ENCODE measurements around the gene CSTF3. TPM values are rescaled to one million over a fixed set of nuclear protein-coding genes. Genes with fewer than 3 reads are reported as not detected.

Gene CSTF3
- total and polyA plus RNA-seq, 2 of the 4 experiments (the other 2 are of a cell fraction), result 14.5 to 23.4 TPM

GRCh38 chr11:33125025-33125424 is 36.3 kb downstream of the CSTF3 start:
- Histone ChIP-seq H2AFZ (replicated peaks; ENCODE audit: low read length, poor library complexity) (no peak overlapping the region), H3K36me3 (ENCODE audit: control insufficient read depth, insufficient read depth, low read length) (peaks cover 5% of the 10 kb centered on the region; the same call in 1 of the 2 replicates), H3K56ac (ENCODE audit: extremely low read depth, insufficient read depth, low read length) (no peak overlapping the region), H3K14ac (replicated peaks; ENCODE audit: low read depth, low read length) (no peak overlapping the region), H4K20me1 (ENCODE audit: insufficient read depth, low read length) (no peaks in the 10 kb centered on the region), H2AK5ac (ENCODE audit: low read depth, low read length) (no peak overlapping the region), H3K4me3 (ENCODE audit: insufficient read depth, low read depth, low read length) (no peak overlapping the region), H3K4me1 (ENCODE audit: control insufficient read depth, insufficient read depth, low read length) (no peaks in the 10 kb centered on the region), H3K23ac (ENCODE audit: low read depth, low read length) (no peak overlapping the region), H2BK5ac (ENCODE audit: low read depth, low read length, poor library complexity, severe bottlenecking) (no peak overlapping the region), H3K9me3 (ENCODE audit: control insufficient read depth, insufficient read depth, low read length) (no peaks in the 10 kb centered on the region; the same call in 1 of the 2 replicates), H3K27me3 (ENCODE audit: control insufficient read depth, insufficient read depth, low read length) (no peaks in the 10 kb centered on the region), H3K9ac (ENCODE audit: low read depth, low read length) (no peak overlapping the region), H4K91ac (ENCODE audit: insufficient read depth, low read depth, low read length) (no peak overlapping the region), H4K8ac (ENCODE audit: low read depth in 2 of 2, low read length in 2 of 2) (no peak overlapping the region), H2BK120ac (ENCODE audit: low read depth, low read length) (no peak overlapping the region), H3K18ac (ENCODE audit: low read depth, low read length) (no peak overlapping the region), H3K79me1 (ENCODE audit: low read depth in 1 of 2, low read length in 2 of 2) (no peaks in the 10 kb centered on the region; a peak in 2 of 4 replicates), H3K4me2 (ENCODE audit: low read depth, low read length) (no peak overlapping the region), H2AK9ac (replicated peaks; ENCODE audit: low read depth, low read length, poor library complexity) (no peak overlapping the region), H3K9me1 (ENCODE audit: insufficient read depth, low read length) (0 out of 2 replicates have a peak, but pooled peaks cover 5% of the 10 kb centered on the region), H3K4ac (ENCODE audit: low read depth, low read length) (no peak overlapping the region), H2BK20ac (ENCODE audit: low read depth, low read length) (no peak overlapping the region), H2BK15ac (ENCODE audit: low read depth, low read length) (no peak overlapping the region), H4K5ac (ENCODE audit: low read depth, low read length) (no peak overlapping the region), H3K27ac (ENCODE audit: insufficient read depth, low read length) (no peak overlapping the region)
- no TSS peak for BruUV-seq (replicated peaks)
- dilution Hi-C loops (cut with HindIII; ENCODE audit: low sequenced_read_pairs, unreplicated experiment), result no loop called here
- WGBS, 2 experiments (ENCODE audit: extremely low coverage in 2 of 2, insufficient read length in 1 of 2), result no CpG with 5 or more reads among the region's 2 CpGs
- TF ChIP-seq CHD1 (IDR thresholded peaks at IDR 0.05; ENCODE audit: low read depth, low read length), result no peak
- TF ChIP-seq CTCF (conservative IDR thresholded peaks at IDR 0.05; ENCODE audit: low read depth, low read length), result no peak
- TF ChIP-seq FOS (IDR thresholded peaks at IDR 0.05; ENCODE audit: low read depth, low read length), result no peak
- no peak for TF ChIP-seq MXI1 (IDR thresholded peaks at IDR 0.05; ENCODE audit: borderline replicate concordance, low read depth, low read length)
- no peak for TF ChIP-seq SMC3 (IDR thresholded peaks at IDR 0.05; ENCODE audit: low read depth, low read length)
- TF ChIP-seq CEBPB (IDR thresholded peaks at IDR 0.05; ENCODE audit: low read depth, low read length), result no peak
- no peak for TF ChIP-seq ELK1 (IDR thresholded peaks at IDR 0.05; ENCODE audit: borderline replicate concordance, low read depth, low read length)
- TF ChIP-seq RAD21 (IDR thresholded peaks at IDR 0.05; ENCODE audit: low read length), result no peak
- TF ChIP-seq MAFK (IDR thresholded peaks at IDR 0.05; ENCODE audit: low read depth, low read length), result no peak
- TF ChIP-seq MAZ (IDR thresholded peaks at IDR 0.05; ENCODE audit: borderline replicate concordance, low read depth, low read length), result no peak
- no peak for TF ChIP-seq RFX5 (IDR thresholded peaks at IDR 0.05; ENCODE audit: low read depth, low read length)
- no peak for TF ChIP-seq RCOR1 (IDR thresholded peaks at IDR 0.05; ENCODE audit: insufficient replicate concordance, low read length)
- TF ChIP-seq NFE2L2 (IDR thresholded peaks at IDR 0.05; ENCODE audit: low read depth, low read length), result no peak
- TF ChIP-seq USF2 (IDR thresholded peaks at IDR 0.05; ENCODE audit: low read depth, low read length), result no peak
- no peak for TF ChIP-seq BHLHE40 (IDR thresholded peaks at IDR 0.05; ENCODE audit: low read depth, low read length)
- TF ChIP-seq POLR2A (IDR thresholded peaks at IDR 0.05; ENCODE audit: low read depth, low read length), result no peak
- intact Hi-C loops (cut with micrococcal nuclease), result no loop called here
- DNase-seq (no peak), ATAC-seq (ENCODE audit: low read depth) (no peak)
- in situ Hi-C loops (cut with MboI; ENCODE audit: low sequenced_read_pairs), result no loop called here
- CTCF ChIA-PET, result no interaction called here
- POLR2A ChIA-PET (ENCODE audit: unreplicated experiment), result no interaction called here
